NCI-H146 treated with DMSO at 0.1 percent for 48 hours (cell line): ENCODE measurements around the gene JAZF1.

Source experiments
- DNase-seq: peaks from one replicate; lab custom pipeline; 2025; ENCODE audit not compliant: unreplicated experiment; lab: John Stamatoyannopoulos, UW

The JAZF1 gene

GRCh38 chr7:27991006-27991528 is 189.5 kb downstream of the JAZF1 start:
- no peak for DNase-seq

DNA sequence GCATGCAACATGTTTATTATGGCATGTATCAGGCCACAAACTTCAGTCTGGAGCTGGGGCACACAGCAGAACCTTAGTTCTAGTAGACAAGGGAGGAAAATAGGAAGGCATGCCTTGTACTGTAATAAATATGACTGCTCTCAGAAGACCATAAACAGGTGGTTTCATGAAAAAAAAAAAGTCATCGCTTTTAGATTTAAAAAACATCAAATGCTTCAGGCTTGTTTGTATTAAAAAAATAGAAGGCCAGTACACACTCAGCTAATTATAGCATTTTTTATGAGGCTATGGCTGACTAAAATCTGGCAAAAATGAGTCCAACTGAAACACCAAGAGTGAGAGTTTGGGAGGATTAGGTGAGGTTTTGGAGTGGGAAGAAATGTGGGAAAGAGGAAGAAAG is 204.1 kb downstream of the JAZF1 start:
- DNase-seq = no peak

DNA sequence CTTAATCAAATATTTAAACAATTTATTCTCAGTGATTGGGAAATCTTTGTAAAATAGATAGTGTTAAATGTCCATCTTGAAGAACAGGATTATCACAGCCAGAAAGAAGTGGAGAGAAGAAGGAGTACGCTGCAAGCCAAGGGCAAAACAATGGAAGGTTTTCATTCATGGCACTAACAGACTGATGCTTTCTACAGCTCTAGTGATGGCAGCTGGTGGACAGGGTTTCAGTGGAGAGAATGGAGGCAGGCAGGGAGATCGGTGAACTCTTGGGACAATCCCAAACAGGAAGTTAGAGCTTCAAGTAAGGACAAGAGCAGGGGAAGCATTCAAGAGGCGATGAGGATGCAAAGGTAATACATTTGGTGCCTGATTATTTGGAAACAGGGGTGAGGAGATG is 207.0 kb downstream of the JAZF1 start:
- no peak for DNase-seq

- no peak for DNase-seq
These were observed 208.3 kb downstream of the JAZF1 start for GRCh38 chr7:27972276-27972675.

DNA sequence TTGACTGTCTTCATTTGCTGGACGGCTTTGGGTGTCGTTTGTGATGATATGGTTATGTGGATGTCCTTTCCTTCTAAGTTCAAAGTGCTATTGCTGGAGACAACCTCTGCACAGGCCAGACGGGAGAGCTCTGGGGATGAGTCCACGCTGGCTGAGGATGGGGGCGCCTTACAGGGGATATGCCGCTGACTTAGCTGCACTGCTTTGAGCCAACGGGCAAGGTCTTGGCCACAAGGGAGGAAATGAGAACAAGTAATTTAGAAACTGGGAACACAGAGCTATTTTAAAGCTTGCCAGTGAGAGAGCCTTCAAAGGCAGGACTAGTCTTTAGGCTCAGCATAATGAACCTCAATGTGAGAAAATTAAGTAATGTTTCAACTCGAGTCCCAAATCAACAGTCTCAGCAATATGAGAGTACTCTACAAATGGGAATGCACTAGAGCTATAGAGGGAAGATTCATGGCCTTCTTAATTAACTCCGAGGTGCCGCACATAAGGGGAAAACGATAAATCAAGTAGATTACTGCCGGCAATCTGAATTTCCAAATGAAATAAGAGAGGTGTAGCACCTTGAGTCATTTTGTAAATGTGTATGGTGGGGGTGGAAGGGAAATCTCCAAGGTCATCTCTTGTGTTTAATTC is 209.3 kb downstream of the JAZF1 start:
- no peak for DNase-seq

DNA sequence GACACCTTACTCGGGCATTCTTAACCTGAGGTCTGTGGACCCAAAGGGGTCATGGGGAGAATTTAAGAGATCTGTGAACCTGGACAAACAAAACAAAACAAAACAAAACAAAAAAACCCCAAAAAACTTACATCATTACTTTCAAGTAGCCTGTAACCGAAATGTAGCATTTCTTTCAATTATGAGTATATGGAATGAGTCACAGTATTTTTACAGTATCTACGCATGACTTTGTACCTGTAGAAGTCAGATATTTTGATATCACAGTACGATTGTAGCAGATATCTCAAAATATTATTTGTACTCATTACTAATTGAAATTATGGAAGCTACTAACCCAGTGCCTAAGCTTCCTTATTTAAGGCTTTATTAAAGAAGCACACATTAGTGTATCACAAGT is 210.2 kb downstream of the JAZF1 start:
- DNase-seq = no peak

DNA sequence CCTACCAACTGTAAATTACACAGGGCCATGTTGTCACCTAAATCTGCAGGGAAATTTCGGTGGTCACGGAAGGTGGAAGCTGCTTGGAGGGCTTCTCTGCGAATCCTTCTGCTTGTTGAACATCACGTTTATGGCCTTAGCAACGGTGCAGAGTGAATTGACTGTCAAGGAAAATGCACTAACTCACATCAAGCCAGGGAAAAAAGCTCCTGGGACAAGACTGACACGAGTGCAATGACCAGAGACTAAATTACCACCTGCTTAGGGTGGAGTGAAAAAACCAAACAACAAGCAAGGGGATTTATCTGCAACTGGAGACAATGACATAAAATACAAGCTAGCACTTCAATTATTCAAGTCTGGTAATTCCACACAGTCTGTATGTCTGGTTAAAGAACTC is 211.2 kb downstream of the JAZF1 start:
- no peak for DNase-seq

GRCh38 chr7:27967639-27968038 is 213.0 kb downstream of the JAZF1 start:
- DNase-seq = no peak

DNA sequence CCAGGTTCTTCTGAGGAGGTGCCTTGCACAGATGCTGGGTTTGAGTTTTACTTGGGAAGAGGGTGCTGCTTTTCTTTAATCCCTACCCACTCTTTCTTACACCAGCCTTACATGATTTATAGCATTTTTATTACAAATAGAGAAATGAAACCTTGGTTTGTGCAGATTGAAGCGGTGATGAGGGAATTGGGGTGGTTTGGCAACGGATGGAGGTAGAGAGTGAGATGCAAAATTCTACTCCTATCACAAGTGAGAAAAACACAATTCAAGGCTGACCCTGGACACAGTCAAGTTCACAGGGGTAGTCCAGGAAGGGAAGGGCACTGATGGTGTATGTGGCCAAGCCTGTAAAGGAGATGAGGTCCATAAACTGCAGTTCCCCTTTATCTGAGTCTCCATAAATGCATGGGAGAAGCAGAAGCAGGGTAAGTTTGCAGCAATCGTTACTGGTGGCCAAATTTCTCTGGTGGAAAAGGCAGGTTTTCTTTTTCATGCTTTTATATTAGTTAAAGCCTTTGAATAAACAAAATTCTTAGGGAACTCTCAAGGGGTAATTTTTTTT is 214.3 kb downstream of the JAZF1 start:
- DNase-seq = no peak

- DNase-seq = no peak
These were observed 214.9 kb downstream of the JAZF1 start for GRCh38 chr7:27965650-27966049.

DNA sequence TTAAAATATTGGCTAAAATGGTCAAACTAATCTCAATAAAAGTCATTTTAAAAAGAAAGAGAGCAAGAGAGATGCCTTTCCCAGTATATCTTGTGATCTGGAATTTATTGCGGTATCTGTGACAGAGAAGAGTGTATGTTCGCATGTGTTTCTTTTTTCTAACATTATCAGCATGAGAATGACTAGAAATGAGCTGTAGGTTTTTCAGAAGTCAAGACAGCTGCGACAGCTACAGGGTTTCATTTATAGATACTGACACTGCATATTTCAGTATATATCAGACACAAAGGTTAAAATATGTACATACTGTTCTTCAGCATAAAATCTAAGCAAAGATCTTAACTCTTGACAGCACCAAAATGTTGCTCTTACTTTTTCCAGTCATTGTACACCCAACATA is 215.8 kb downstream of the JAZF1 start:
- no peak for DNase-seq

GRCh38 chr7:27963056-27963455 is 217.5 kb downstream of the JAZF1 start:
- no peak for DNase-seq

GRCh38 chr7:27962273-27962672 is 218.3 kb downstream of the JAZF1 start:
- DNase-seq = no peak

DNA sequence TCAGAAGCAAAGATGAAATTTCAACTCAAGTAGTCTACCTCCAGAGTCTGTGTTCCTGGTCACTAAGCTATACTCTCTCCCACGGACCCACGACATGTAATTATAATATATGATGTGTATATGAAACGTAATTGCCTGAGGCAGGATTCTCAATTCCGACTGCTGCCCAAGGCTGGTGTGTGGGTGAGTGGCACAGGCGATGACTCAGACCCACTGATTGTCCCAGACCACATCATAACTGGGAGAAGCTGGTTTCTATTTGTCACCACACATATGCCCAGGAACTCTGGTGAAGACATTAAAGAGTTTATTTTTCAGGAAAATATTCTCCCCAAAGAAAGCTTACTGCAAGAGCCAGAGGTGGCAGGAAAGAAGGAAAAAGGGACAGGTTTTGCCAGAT is 219.3 kb downstream of the JAZF1 start:
- no peak for DNase-seq

- DNase-seq = no peak
These were observed 220.2 kb downstream of the JAZF1 start for GRCh38 chr7:27960415-27960814.

DNA sequence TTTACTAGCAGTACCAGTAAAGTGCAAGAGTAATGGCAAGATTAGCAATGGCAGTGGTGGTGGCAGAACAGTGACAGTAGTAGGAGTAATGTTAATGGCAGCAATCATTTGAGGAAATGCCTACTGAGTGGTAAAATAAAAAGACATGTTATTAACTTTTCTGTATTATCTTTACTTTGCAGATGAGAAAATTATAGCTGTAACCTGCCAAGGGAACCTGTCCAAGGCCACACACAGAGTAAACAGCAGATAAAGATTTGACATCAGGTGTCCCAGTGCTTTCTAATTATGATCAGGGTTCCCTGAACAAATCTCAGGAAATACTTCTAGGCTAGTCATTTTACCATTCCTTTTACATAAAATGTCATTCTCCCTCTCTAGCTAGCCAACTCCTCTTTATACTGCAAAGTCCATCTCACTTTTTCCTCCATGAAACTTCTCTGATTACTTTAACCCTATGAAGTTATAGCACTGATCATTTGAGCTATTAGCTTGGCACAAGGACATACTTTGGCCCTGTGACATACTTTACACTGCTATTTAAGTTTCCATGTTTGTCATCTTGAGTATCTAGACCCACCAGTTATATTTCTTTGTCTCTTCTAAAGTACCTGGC is 221.6 kb downstream of the JAZF1 start:
- DNase-seq = peak; percentile 21

DNA sequence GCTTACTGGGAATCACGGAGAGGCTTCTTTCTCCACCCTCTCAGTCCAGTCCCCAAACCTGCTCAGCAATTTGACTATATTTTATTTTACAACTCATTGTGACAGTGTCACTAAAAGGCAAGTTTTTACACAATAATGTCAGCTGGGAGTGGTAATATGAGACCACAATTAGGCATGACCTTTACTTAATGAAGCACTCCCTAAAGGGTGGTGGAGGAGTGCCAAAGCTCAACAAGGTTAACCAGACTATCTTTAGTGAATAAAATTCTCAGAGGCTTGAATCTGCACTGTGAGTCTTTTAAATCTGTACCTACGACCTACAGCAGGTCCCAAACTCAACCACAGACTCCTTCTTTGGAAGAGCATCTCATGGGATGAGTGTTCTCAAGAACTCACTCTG is 225.0 kb downstream of the JAZF1 start:
- DNase-seq = no peak

DNA sequence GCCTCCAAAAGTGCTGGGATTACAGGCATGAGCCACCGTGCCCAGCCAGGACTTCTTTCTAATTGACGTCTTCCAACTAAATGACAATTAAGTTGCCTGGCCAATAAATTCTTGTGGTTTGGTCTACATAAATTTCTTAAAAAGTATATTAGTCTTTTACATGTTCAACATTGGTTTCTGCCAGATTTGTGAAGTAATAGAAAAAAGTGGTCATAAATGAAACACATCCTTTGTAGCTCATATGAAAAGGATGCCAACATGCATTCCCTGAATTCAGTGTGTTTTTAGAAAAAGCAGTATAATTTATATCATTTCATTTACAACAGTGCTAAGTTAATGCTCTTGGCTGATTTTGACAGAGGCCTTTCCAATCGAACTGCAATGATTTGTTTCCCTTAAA is 225.6 kb downstream of the JAZF1 start:
- no peak for DNase-seq

DNA sequence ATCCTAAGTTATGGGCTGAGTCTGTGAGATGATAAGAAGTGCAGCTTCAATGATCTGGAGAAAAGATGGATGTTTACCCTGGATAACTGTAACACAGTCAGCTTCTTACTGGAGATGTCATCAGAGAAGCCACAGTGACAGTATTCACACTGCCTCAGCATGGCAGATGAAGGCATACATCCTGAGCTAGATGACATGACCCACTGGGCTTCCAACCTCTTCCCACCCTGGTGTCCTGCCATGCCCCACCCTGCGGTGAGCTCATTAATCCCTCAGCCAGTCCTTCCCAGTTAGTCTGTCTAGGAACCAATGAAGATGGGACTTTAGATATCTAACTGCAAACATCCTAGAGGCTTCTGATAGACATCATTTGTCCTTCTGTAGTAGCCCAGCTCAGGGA is 226.8 kb downstream of the JAZF1 start:
- no peak for DNase-seq

DNA sequence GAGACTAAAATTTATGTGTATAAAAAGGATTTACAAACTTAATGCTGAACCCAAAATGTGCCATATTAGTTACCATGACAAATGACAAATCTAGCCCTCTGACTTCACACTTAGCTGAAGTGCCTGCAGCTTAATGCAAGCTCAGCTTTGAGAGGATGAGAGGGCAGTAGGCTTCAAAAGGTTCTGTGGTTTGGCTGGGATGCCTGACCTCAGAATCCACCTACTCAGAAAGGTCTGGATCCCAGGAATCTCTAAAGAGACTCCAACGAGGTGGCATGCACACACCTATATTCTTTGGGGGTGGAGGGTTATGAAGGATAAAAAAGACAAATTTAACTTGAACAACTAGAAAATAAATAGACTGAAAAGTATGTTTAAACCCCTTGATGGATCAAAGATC is 227.2 kb downstream of the JAZF1 start:
- no peak for DNase-seq

- DNase-seq = no peak
These were observed 227.9 kb downstream of the JAZF1 start for GRCh38 chr7:27952456-27953285.

DNA sequence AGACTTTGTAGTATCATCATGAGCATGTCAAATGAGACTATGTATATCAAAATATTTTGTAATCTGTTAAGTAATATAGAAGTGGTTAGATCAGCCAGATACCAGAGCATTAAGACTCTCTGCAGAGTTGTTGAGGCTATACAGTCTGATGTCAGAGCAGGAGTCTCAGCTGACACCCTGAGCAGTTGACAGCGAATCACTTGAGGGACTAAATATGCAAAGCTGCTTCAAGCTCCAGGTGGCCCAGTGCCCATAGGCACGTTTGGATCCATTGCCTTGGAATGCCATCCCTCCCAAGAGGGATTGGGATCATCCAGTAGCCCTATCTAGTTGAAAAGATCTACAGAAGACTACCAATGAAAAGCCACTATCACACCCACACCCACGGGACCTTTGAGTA is 230.5 kb downstream of the JAZF1 start:
- no peak for DNase-seq
